HG02840 (cell line): ENCODE results near the gene FURIN.
A peak's percentile ranks its signal among the peaks of the same experiment; 100 is the strongest.
"Not testable (repeated sequence)": the region's sequence is repeated elsewhere in the genome, so short reads cannot be mapped to it uniquely, and the experiment has no call there.

ENCODE experiments used
- ATAC-seq: cut with Tn5 transposase; IDR thresholded peaks from one replicate; pipeline ENCODE4 v1.9.1; 2021; ENCODE audit warnings: mild to moderate bottlenecking, moderate library complexity, moderate number of reproducible peaks; ENCODE audit not compliant: unreplicated experiment, low FRiP score

Gene FURIN

GRCh38 chr15:90840954-90841353 is 27.4 kb upstream of the FURIN start:
- no peak for ATAC-seq

DNA sequence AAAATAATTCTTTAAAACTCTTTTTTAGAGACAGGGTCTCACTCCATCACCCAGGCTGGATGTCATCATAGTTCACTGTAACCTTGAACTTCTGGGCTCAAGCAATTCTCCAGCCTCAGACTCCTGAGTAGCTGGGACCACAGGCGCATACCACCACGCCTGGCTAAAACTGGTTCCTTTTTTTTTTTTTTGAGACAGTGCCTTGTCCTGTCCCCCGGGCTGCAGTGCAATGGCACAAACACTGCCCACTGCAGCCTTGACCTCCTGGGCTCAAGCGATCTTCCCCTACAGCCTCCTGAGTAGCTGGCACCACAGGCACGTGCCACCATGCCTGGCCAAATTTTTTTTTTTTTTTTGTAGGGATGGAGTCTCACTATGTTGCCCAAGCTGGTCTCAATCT is 23.7 kb upstream of the FURIN start:
- ATAC-seq = no peak

DNA sequence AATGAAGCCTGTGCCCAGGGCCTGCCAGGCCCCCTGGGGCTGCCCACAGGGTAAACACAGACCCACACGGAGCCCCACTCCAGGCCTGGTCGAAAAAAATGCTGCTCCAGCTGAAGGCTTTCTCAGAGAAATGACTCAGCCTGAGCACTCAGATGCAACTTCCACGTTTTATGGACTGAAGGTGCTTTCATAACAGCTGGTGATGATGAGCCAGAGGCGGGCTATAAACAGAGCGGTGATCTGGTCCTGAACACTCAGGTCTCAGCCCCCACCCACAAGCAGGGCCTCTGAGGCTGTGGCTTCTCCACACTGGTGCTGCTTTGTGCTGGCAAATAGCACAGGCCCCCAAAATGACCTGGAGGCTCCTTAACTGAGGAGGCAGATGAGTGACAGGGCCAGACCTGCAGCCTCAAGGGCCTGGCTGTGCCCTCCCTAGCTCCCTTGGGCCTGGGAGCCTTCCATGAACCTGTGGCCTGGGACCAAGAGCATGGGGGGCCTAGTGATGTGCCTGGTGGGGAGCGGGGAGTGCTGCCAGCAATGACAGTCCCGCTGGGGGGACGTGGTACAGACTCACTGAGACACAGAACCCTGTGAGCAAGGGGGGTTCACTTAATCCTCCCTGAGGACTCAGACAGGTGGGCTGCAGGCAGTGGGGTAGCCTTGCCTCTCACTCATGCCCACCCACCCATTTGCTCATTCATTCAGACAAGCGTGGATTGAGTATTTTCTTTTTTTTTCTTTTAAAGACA is 23.0 kb upstream of the FURIN start:
- peak; percentile 67 for ATAC-seq

- not testable (repeated sequence) for ATAC-seq
Observed at GRCh38 chr15:90849424-90849823, 19.0 kb upstream of the FURIN start.

GRCh38 chr15:90851114-90851513 is 17.3 kb upstream of the FURIN start:
- ATAC-seq = no peak

DNA sequence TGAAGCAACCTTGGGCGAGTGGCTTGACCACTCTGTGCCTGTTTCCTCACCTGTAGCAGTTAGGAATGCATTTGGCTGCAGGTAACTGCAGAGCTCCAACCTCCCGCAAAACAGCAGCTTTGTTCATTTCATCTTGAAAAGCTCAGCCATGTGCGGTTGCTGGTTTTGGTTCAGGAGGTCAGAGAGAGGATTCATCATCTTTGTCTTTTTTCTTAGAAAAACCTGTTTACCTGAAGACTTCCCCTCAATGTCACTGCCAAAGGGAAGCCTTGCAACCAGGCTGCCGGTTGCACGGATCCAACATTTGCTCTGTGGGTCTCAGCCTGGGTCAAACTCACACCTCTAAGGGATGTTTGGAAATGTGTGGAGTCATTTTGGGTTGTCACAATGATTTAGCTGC is 16.4 kb upstream of the FURIN start:
- ATAC-seq = no peak

DNA sequence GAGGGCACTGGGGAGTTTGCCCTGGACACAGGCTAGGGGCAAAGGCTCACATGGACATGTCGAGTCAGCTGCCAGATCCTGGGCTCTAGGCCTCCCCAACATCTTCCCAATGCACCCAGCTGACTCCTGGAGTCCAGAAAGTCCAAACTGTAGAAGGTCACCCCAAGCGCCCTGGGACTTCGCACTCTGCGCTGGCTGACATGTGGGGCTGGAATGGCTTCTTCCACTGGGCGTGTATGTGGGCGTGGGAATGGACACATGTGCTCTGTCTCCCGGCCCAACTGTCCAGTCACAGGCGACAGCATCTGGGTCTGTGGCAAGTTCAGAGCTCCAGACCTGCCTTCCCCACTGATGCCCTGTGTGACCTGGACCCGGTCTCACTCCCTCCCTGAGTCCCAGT is 13.2 kb upstream of the FURIN start:
- ATAC-seq = no peak

GRCh38 chr15:90857337-90857736 is 11.1 kb upstream of the FURIN start:
- ATAC-seq = no peak

GRCh38 chr15:90857883-90858443 is 10.4 kb upstream of the FURIN start:
- ATAC-seq = no peak

DNA sequence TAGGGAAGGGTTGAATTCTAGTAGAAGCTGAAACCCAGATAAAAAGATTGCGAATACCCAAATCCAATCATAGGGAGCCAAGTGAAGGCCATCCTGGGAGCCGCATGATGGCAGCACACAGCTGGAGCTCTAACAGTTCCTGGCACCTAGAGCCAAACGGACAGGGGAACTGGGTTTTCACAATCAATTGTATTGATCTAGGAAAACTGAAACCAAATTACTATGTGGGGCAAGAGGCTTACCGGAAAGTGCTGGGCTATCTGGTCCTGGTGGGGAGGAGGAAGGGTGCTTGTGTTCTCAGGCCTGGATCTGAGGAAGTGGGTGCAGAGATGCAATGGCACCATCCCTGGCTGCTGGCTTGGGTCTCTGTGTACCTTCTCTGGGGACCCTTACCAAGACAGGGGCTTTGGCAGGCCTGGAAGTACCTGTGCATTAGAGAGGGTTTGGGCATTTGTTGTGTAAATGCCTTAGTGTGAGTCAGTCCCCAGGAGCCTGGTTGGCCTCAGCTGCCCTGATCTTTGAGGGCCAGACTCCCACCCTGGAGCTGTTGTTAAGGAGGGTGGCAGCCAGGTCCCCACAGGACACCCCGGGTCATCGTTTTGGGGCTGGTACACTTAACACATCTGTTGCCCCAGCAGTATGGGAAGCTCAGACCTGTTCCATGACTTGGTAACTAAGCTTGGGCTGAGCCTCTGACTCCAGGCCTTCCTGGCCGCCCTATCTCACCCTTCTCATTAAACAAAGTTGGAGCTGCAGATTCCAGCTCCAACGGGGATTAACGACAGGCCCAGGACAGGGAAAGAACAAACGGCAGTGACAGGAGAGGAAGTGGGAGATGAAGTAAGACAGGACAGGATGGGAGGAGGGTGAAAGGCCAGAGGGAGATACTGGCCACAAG is 8.9 kb upstream of the FURIN start:
- ATAC-seq = no peak

DNA sequence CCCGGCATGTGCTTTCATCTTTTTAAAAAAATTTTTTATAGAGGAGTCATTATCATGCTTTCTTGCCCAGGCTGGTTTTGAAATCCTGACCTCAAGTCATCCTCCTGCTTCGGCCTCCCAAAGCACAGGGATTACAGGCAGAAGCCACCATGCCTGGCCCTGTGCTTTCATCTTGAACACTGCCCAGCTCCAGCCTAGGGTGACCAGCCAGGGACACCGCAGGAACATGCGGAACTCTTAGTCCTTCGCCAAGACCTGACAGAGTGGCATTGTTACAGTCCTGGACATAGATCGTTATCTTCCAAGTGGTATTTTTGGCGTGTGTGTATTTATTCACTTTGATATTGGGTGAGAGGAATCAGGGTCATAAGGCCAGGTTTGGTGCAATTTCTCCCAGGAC is 7.9 kb upstream of the FURIN start:
- ATAC-seq = no peak

GRCh38 chr15:90860942-90861675 is 7.3 kb upstream of the FURIN start:
- no peak for ATAC-seq

- no peak for ATAC-seq
Observed at GRCh38 chr15:90862487-90862886, 5.9 kb upstream of the FURIN start.

GRCh38 chr15:90862964-90863778 is 5.2 kb upstream of the FURIN start:
- no peak for ATAC-seq

DNA sequence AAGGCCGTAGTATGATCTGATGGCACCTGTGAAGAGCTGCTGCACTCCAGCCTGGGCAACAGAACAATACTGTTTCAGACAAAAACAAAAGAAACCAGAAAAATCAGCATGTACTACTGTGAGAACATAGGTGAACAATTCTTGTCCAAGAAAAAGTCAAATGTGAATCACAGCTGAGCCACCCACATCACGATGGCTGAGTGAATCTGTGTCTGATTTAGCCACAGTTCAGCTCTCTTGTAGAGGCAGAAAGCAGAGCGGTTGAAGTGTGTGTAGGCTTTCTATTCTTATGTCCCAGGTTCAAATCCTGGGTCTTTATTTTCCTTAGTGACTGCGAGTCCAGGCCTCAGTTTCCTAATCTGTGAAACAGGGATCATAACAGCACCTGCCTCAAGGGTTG is 4.4 kb upstream of the FURIN start:
- ATAC-seq = no peak

DNA sequence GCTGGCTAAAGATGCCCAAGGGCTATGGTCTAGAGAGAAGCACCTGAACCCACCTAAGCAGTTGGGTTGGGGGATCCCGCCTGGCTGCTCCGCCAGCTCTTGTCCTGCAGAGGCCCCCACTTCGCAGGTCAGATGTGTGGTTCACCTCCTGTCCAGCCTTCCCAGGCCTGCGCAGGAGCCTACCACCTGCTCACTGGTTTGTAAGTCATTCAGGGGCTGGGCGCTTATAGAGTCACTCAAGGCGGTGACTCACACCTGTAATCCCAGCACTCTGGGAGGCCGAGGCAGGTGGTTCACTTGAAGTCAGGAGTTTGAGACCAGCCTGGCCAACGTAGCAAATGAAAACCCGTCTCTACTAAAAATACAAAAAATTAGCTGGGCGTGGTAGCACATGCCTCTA is 3.9 kb upstream of the FURIN start:
- ATAC-seq = no peak

GRCh38 chr15:90865702-90866101 is 2.7 kb upstream of the FURIN start:
- ATAC-seq = no peak

DNA sequence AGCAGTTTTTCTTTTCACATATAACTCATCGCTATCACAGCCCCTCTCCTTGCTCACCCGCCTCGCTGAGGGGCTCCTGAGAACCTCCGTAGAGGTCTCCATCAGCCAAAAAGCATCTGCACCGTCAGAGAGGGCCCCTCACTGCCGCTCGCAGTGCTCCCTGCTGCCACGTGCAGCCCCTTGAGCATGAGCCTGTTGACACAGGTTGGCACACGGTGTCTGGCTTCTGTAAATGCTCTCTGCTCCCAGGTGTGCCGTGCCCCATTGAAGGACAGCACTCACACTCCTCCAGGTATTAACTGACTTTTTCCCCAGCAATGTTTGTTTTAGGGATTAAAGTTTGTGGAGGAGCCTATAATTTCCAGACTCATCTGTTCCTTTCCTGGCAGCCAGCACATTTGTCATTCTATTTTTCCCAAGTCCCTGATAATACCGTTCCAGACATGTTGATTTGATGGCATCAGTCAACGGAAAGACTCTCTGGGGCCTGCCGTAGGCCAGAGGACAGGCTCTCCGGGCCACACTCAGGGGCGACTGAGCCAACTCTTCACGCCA is 2.1 kb upstream of the FURIN start:
- no peak for ATAC-seq

DNA sequence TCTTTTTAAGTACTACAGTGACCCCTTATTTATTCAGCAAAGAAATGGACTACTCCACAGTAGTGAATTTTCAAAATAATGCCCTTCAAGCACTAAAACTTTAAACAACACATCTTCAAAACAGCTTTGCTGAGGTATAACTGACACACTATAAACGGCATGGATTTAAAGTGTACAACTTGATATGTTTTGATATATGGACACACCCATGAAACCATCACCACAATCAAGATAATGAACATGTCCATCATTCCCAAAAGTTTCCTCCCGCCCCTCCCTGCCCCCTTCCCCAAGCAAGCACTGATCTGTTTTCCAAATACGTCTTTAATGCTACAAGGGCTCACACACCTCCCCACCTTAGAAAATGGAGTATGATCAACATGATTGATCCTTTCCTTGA is 1.6 kb upstream of the FURIN start:
- no peak for ATAC-seq

GRCh38 chr15:90869140-90869541 is 753 bp downstream of the FURIN start:
- no peak for ATAC-seq
